ENCODE data around the gene MPP3. TPM values are rescaled to one million over a fixed set of nuclear protein-coding genes. Genes with fewer than 3 reads are reported as not detected.

Gene MPP3
- total and polyA plus RNA-seq, 2 of the 4 experiments (the other 2 are of a cell fraction), result 5.7 to 11.9 TPM

DNA sequence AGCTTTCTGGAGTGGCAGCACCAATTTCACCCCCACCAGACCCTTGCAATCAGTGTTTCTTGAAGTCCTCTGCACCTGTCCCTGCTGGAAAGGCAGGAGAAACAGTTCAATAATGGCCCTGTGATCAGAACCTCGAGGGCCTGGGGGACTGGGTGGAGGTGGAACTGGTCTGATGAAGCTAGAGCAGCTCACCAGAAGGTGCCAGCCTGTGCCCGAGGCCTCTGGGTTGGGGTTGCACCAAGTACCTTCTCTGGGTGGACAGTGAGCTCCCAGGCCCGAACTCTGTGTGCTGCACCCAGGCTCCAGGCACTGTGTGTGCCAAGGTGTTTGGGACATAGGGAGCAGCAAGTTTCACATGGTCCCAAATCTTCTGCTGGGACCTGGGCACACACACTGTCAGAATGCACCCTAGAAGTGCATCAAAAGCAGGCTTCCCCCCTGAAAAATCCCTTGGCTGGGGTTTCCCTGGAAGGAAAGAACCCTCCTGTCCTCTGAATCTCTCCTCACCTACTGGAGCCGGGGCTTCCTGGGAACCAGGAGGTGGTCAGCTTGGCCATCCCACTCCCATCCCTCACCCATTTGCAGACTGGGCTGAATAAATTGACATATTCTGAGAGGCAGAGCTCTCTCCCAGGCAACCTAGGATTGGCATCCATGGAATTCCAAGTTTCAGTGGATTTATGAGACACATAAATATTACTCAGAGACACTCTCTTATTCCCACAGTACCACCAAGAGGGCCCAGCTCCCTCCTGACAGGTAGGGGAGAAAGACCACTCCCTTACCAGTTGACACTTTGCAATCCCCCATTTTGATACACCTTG lies 31.4 kb upstream of the MPP3 start:
- no peak overlapping the region for H3K14ac ChIP-seq (replicated peaks; ENCODE audit: low read depth, low read length)
- no peak overlapping the region for H4K91ac ChIP-seq (ENCODE audit: insufficient read depth, low read depth, low read length)
- H2BK15ac ChIP-seq (ENCODE audit: low read depth, low read length), result no peak overlapping the region
- no peaks in the 10 kb centered on the region for H4K20me1 ChIP-seq (ENCODE audit: insufficient read depth, low read length)
- no peaks in the 10 kb centered on the region for H3K9me1 ChIP-seq (ENCODE audit: insufficient read depth, low read length)
- H3K27me3 ChIP-seq (ENCODE audit: control insufficient read depth, insufficient read depth, low read length), result peaks cover 69% of the 10 kb centered on the region
- H3K79me1 ChIP-seq (ENCODE audit: low read depth in 1 of 2, low read length in 2 of 2), result no peaks in the 10 kb centered on the region
- H3K18ac ChIP-seq (ENCODE audit: low read depth, low read length), result no peak overlapping the region
- H2BK120ac ChIP-seq (ENCODE audit: low read depth, low read length), result no peak overlapping the region
- no peaks in the 10 kb centered on the region for H3K4me1 ChIP-seq (ENCODE audit: control insufficient read depth, insufficient read depth, low read length)
- H2AK9ac ChIP-seq (replicated peaks; ENCODE audit: low read depth, low read length, poor library complexity), result no peak overlapping the region
- no TSS peak for BruUV-seq (replicated peaks)
- no peak for ATAC-seq (ENCODE audit: low read depth)
- DNase-seq, result no peak
- H4K5ac ChIP-seq (ENCODE audit: low read depth, low read length), result no peak overlapping the region
- no peak overlapping the region for H4K8ac ChIP-seq (ENCODE audit: low read depth in 2 of 2, low read length in 2 of 2)
- no peak overlapping the region for H3K4me2 ChIP-seq (ENCODE audit: low read depth, low read length)
- H3K27ac ChIP-seq (ENCODE audit: insufficient read depth, low read length), result no peak overlapping the region
- H3K36me3 ChIP-seq (ENCODE audit: control insufficient read depth, insufficient read depth, low read length), result no peaks in the 10 kb centered on the region
- no peak overlapping the region for H3K4ac ChIP-seq (ENCODE audit: low read depth, low read length)
- intact Hi-C loops (cut with micrococcal nuclease), result no loop called here
- peaks cover 4% of the 10 kb centered on the region for H3K9me3 ChIP-seq (ENCODE audit: control insufficient read depth, insufficient read depth, low read length)
- H2BK5ac ChIP-seq (ENCODE audit: low read depth, low read length, poor library complexity, severe bottlenecking), result no peak overlapping the region
- TF ChIP-seq SMC3 (IDR thresholded peaks at IDR 0.05; ENCODE audit: low read depth, low read length), result no peak
- TF ChIP-seq FOS (IDR thresholded peaks at IDR 0.05; ENCODE audit: low read depth, low read length), result no peak
- TF ChIP-seq RCOR1 (IDR thresholded peaks at IDR 0.05; ENCODE audit: insufficient replicate concordance, low read length), result no peak
- no peak for TF ChIP-seq CHD1 (IDR thresholded peaks at IDR 0.05; ENCODE audit: low read depth, low read length)
- TF ChIP-seq CEBPB (IDR thresholded peaks at IDR 0.05; ENCODE audit: low read depth, low read length), result no peak
- no peak for TF ChIP-seq MAFK (IDR thresholded peaks at IDR 0.05; ENCODE audit: low read depth, low read length)
- no peak for TF ChIP-seq POLR2A (IDR thresholded peaks at IDR 0.05; ENCODE audit: low read depth, low read length)
- no peak for TF ChIP-seq RAD21 (IDR thresholded peaks at IDR 0.05; ENCODE audit: low read length)
- TF ChIP-seq, protein P1, sequence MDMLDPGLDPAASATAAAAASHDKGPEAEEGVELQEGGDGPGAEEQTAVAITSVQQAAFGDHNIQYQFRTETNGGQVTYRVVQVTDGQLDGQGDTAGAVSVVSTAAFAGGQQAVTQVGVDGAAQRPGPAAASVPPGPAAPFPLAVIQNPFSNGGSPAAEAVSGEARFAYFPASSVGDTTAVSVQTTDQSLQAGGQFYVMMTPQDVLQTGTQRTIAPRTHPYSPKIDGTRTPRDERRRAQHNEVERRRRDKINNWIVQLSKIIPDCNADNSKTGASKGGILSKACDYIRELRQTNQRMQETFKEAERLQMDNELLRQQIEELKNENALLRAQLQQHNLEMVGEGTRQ (IDR thresholded peaks at IDR 0.05; ENCODE audit: low read depth, low read length), result no peak
- no peak for TF ChIP-seq MAZ (IDR thresholded peaks at IDR 0.05; ENCODE audit: borderline replicate concordance, low read depth, low read length)
- TF ChIP-seq, protein P2, sequence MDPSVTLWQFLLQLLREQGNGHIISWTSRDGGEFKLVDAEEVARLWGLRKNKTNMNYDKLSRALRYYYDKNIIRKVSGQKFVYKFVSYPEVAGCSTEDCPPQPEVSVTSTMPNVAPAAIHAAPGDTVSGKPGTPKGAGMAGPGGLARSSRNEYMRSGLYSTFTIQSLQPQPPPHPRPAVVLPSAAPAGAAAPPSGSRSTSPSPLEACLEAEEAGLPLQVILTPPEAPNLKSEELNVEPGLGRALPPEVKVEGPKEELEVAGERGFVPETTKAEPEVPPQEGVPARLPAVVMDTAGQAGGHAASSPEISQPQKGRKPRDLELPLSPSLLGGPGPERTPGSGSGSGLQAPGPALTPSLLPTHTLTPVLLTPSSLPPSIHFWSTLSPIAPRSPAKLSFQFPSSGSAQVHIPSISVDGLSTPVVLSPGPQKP (IDR thresholded peaks at IDR 0.05; ENCODE audit: borderline replicate concordance, low read depth, low read length), result no peak
- no peak for TF ChIP-seq RFX5 (IDR thresholded peaks at IDR 0.05; ENCODE audit: low read depth, low read length)
- no peak for TF ChIP-seq NFE2L2 (IDR thresholded peaks at IDR 0.05; ENCODE audit: low read depth, low read length)
- no peak for TF ChIP-seq MXI1 (IDR thresholded peaks at IDR 0.05; ENCODE audit: borderline replicate concordance, low read depth, low read length)
- no peak for TF ChIP-seq BHLHE40 (IDR thresholded peaks at IDR 0.05; ENCODE audit: low read depth, low read length)
- no peak overlapping the region for H3K4me3 ChIP-seq (ENCODE audit: insufficient read depth, low read depth, low read length)
- CTCF ChIA-PET, result interaction anchor here (1.0 kb wide), 1 partner anchor 14 kb away, joined by 3 read pairs; no protein-coding TSS in a partner anchor
- no peak overlapping the region for H2AFZ ChIP-seq (replicated peaks; ENCODE audit: low read length, poor library complexity)
- no peak overlapping the region for H2AK5ac ChIP-seq (ENCODE audit: low read depth, low read length)
- dilution Hi-C loops (cut with HindIII; ENCODE audit: low sequenced_read_pairs, unreplicated experiment), result no loop called here
- in situ Hi-C loops (cut with MboI; ENCODE audit: low sequenced_read_pairs), result no loop called here
- H2BK20ac ChIP-seq (ENCODE audit: low read depth, low read length), result no peak overlapping the region
- POLR2A ChIA-PET (ENCODE audit: unreplicated experiment), result interaction anchor here (0.6 to 0.7 kb wide), 2 partner anchors 11 to 503 kb away, joined by 5 read pairs; no protein-coding TSS in a partner anchor
- no peak overlapping the region for H3K9ac ChIP-seq (ENCODE audit: low read depth, low read length)
- H3K56ac ChIP-seq (ENCODE audit: extremely low read depth, insufficient read depth, low read length), result no peak overlapping the region
- H3K23ac ChIP-seq (ENCODE audit: low read depth, low read length), result no peak overlapping the region
- WGBS, 2 experiments (ENCODE audit: extremely low coverage in 2 of 2, insufficient read length in 1 of 2), result no CpG with 5 or more reads among the region's 4 CpGs
